SK-N-SH treated with all-trans-retinoic acid at 6 μM for 48 hours (cell line): Measurements from ENCODE around the gene MOAP1.
"Not testable (repeated sequence)": the region's sequence is repeated elsewhere in the genome, so short reads cannot be mapped to it uniquely, and the experiment has no call there.

ENCODE experiments used
- ATAC-seq: fragments of 200-7000 bp; cut with Tn5 transposase; 3 replicates; pipeline ENCODE4 v1.9.1; 2020; ENCODE audit warnings: mild to moderate bottlenecking, moderate library complexity
- ARNTL ChIP-seq: fragments of 450-650 bp; formaldehyde crosslinking; IDR thresholded peaks from 2 replicates; pipeline ENCODE4 v1.5.0; 2020; ENCODE audit warnings: low read depth, mild to moderate bottlenecking, moderate library complexity, borderline replicate concordance
- CREB5 ChIP-seq: fragments of 250-450 bp; sonication (Bioruptor Pico); IDR thresholded peaks from 2 replicates; pipeline ENCODE4 v1.5.1; 2020; ENCODE audit warnings: low read depth, mild to moderate bottlenecking, moderate library complexity
- CSRNP3 ChIP-seq: fragments of 250-450 bp; sonication (Bioruptor Pico); IDR thresholded peaks from 2 replicates; pipeline ENCODE4 v1.5.1; 2021; ENCODE audit warnings: mild to moderate bottlenecking, moderate library complexity
- ESRRG ChIP-seq: fragments of 250-450 bp; sonication (Bioruptor Pico); IDR thresholded peaks from 2 replicates; pipeline ENCODE4 v1.6.1; 2021; ENCODE audit warnings: mild to moderate bottlenecking
- GLIS3 ChIP-seq: fragments of 250-450 bp; sonication (Bioruptor Pico); IDR thresholded peaks from 2 replicates; pipeline ENCODE4 v1.5.0; 2020; ENCODE audit warnings: mild to moderate bottlenecking, moderate library complexity
- ISL1 ChIP-seq: fragments of 250-450 bp; sonication (Bioruptor Pico); IDR thresholded peaks from 2 replicates; pipeline ENCODE4 v2.1.2; 2022; ENCODE audit warnings: mild to moderate bottlenecking, moderate library complexity
- PATZ1 ChIP-seq: fragments of 250-450 bp; sonication (Bioruptor Pico); IDR thresholded peaks from 2 replicates; pipeline ENCODE4 v1.8.0; 2020; ENCODE audit warnings: mild to moderate bottlenecking, moderate library complexity, borderline replicate concordance
- POU6F1 ChIP-seq: fragments of 250-450 bp; sonication (Bioruptor Pico); IDR thresholded peaks from 2 replicates; pipeline ENCODE4 v1.8.0; 2021; ENCODE audit warnings: low read depth, mild to moderate bottlenecking, moderate library complexity, borderline replicate concordance
- PPARA ChIP-seq: fragments of 250-450 bp; sonication (Bioruptor Pico); IDR thresholded peaks from 2 replicates; pipeline ENCODE4 v1.5.0; 2020; ENCODE audit warnings: mild to moderate bottlenecking, borderline replicate concordance
- RARB ChIP-seq: fragments of 250-450 bp; sonication (Bioruptor Pico); IDR thresholded peaks from 2 replicates; pipeline ENCODE4 v1.8.0; 2021; ENCODE audit warnings: mild to moderate bottlenecking, moderate library complexity
- SNAI2 ChIP-seq: fragments of 250-450 bp; sonication (Bioruptor Pico); IDR thresholded peaks from 2 replicates; pipeline ENCODE4 v1.5.0; 2020; ENCODE audit warnings: mild to moderate bottlenecking, moderate library complexity
- TCF4 ChIP-seq: fragments of 250-450 bp; sonication (Bioruptor Pico); IDR thresholded peaks from 2 replicates; pipeline ENCODE4 v1.8.0; 2021; ENCODE audit warnings: mild to moderate bottlenecking, moderate library complexity, borderline replicate concordance
- ZC3H10 ChIP-seq: fragments of 250-450 bp; sonication (Bioruptor Pico); IDR thresholded peaks from 2 replicates; pipeline ENCODE4 v1.5.1; 2021; ENCODE audit warnings: mild to moderate bottlenecking, moderate library complexity
- ZFP3 ChIP-seq: fragments of 250-450 bp; sonication (Bioruptor Pico); IDR thresholded peaks from 2 replicates; pipeline ENCODE4 v1.5.0; 2020; ENCODE audit warnings: mild to moderate bottlenecking, moderate library complexity
- ZFP30 ChIP-seq: fragments of 450-650 bp; formaldehyde crosslinking; IDR thresholded peaks from 2 replicates; pipeline ENCODE4 v1.5.0; 2022; ENCODE audit warnings: mild to moderate bottlenecking, moderate library complexity
- ZNF565 ChIP-seq: fragments of 450-650 bp; formaldehyde crosslinking; conservative IDR thresholded peaks from 2 replicates; pipeline ENCODE4 v1.5.0; 2020; ENCODE audit warnings: low read depth, mild to moderate bottlenecking, moderate library complexity
- ZNF70 ChIP-seq: fragments of 450-650 bp; formaldehyde crosslinking; IDR thresholded peaks from 2 replicates; pipeline ENCODE4 v1.5.0; 2020; ENCODE audit warnings: mild to moderate bottlenecking, moderate library complexity

MOAP1 gene

GRCh38 chr14:93163564-93163963 lies 21.1 kb downstream of the MOAP1 start:
- no peak for ATAC-seq
- TF ChIP-seq CSRNP3 (CRISPR knock-in tag) = no peak
- no peak for TF ChIP-seq CREB5 (CRISPR knock-in tag)
- TF ChIP-seq GLIS3 (CRISPR knock-in tag) = no peak
- TF ChIP-seq ZFP30 = no peak
- TF ChIP-seq, all 23 proteins: peak for 0

GRCh38 chr14:93161411-93161940 lies 23.2 kb downstream of the MOAP1 start:
- ATAC-seq = no peak; the same call in 1 of the 3 replicates
- TF ChIP-seq POU6F1 (CRISPR knock-in tag) (no peak), ZFP3 (no peak), ZC3H10 (CRISPR knock-in tag) (no peak), CREB5 (CRISPR knock-in tag) (no peak), TCF4 (CRISPR knock-in tag) (no peak)

GRCh38 chr14:93160353-93160801 lies 24.3 kb downstream of the MOAP1 start:
- ATAC-seq = peak; percentile 77
- TF ChIP-seq PPARA (CRISPR knock-in tag) = no peak
- TF ChIP-seq TCF4 (CRISPR knock-in tag) = no peak
- no peak for TF ChIP-seq ARNTL (CRISPR knock-in tag)
- TF ChIP-seq PATZ1 (CRISPR knock-in tag) = no peak
- TF ChIP-seq ZNF70 (CRISPR knock-in tag) = no peak
- TF ChIP-seq RARB (CRISPR knock-in tag) = no peak
- TF ChIP-seq CSRNP3 (CRISPR knock-in tag) = no peak
- no peak for TF ChIP-seq ESRRG (CRISPR knock-in tag)
- no peak for TF ChIP-seq SNAI2
- TF ChIP-seq ISL1 (CRISPR knock-in tag) = no peak
- no peak for TF ChIP-seq ZNF565 (CRISPR knock-in tag)
- TF ChIP-seq GLIS3 (CRISPR knock-in tag) = no peak

- peak; percentile 26; the same call in 1 of the 3 replicates for ATAC-seq
Observed at GRCh38 chr14:93159625-93160352, 24.9 kb downstream of the MOAP1 start.

- not testable (repeated sequence) for ATAC-seq
Observed at GRCh38 chr14:93158349-93158748, 26.3 kb downstream of the MOAP1 start.
